HG03039 (cell line): ENCODE results near the gene EDA.
"Not testable (repeated sequence)": the region's sequence is repeated elsewhere in the genome, so short reads cannot be mapped to it uniquely, and the experiment has no call there.

Experiments used
- ATAC-seq: cut with Tn5 transposase; IDR thresholded peaks from one replicate; pipeline ENCODE4 v1.9.1; 2021; ENCODE audit warnings: mild to moderate bottlenecking, moderate library complexity; ENCODE audit not compliant: unreplicated experiment

EDA gene

DNA sequence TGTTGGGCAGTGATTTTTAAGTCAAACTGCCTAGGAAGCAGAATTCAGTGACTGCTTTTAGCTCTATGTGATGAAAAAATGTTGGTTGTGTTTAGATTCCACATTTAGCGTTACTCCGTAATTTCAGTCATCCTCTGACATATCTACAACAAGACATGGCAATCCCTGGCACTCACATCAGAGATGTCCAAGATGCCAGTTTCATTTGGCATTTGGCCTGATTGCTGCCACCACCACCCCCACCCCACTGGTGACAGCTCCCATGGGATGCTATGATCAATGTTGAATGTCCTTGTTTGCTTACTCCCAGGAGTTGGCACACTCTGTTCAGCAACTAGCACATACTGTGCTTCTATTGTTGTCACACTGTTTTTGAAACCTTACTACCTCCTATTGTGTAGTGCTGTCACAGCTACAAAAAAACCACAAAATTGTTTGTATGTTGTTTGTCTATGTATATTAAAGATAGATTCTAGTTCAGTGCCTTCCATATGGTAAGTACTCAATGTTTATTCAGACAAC is 332.4 kb downstream of the EDA start:
- ATAC-seq = no peak

DNA sequence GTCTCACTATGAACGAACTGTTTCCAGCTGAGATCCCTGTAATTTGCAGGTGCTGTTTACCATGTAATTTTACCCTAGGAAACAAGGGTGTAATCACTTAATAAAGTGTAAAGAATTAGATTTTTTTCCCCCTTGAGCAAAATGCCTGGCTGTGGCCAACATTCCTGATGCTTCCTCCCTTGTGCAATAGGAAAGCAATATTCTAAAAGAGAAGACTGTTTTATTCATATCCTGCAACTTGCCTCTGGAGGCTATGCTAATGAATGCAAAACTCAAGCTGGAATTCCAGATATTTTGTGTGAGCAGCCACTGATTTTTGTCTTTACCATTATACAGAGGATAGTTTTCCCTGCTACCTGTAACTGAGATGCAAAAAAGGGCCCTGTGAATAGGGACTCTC is 335.8 kb downstream of the EDA start:
- no peak for ATAC-seq

DNA sequence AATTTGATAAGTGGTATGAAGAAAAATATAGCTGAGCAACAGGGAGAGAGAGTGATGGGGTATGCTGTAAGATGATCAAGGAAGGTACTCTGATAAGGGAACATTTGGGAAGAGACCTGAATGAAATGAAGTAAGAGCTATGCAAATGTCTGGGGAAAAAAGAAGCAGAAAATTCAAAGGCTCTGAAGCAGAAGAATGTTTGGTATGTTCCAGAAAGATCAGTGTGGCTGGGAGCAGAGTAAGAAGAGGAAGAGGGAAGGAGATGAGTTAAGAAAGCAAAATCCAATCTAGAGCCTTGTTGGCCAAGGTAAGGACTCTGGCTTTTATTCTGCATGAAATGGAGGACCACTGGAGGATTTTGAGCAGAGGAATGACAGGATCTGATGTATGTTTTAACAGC is 343.8 kb downstream of the EDA start:
- ATAC-seq = no peak

DNA sequence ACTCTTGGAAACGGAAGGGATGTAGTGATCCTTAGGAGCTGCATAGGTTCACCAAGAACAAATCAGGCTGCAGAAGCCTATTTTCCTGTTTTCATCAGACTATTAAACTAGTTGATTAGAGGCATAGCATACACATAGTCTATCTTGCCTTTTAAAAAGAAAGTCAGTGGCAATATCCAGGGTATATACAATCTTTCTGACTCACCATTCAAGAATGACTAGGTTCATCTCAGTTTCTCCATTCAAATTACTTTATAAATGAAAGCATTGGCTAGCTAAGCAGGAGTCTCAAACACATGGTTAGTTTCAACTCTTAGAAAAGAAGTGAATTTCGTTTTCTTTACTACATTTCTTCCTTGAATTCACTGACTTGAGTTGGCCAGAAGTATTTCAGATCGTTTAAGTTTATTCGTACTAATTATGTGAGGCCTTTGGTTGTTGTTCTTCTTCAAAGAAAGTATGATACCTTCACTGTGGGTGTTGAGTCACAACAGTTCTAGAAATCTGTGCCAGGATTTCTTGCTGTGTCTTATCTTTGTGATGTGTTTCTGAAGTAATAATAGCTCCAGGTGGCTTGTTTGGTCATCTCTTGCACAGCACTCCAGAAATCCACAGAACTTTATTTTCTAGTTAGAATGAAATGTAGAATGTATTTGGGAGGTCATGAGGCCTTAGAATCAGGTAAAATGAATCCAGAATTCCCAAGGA is 345.6 kb downstream of the EDA start:
- ATAC-seq = no peak

DNA sequence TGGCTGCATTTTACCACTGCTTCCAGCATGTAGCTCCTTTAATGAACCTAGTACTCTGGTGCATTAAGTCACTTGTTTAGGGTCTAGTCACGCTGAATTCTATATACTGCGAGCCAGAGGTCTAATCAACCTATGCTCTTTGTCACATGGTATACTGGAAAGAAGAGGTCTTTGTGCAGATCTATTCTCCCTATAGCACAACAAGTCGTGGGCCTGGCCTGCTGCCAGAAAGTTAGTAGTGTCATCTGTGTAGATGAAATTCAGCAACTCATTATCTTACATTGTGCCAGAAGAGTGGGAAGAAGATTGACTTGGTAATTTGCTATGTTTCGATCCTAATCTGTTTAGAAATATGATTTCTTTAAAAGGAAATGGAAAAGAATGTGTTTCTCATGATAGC is 353.0 kb downstream of the EDA start:
- no peak for ATAC-seq

DNA sequence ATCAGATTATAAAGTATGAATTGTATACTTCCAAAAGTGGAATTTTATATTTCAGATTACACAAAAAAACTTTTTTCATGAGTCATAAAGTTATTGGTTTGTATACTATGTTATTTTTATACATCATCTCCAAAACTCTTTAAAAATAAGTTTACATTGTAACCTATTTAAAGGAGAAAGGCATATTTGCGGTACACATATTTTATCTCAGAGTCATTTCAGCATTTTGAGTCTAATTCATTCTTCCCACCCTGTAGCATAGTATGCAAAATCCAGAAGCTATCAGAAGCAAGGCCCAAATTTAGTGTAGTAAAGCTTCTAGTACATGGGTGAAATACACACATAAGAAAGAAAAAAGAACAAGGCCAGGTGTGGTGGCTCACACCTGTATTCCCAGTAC is 353.5 kb downstream of the EDA start:
- no peak for ATAC-seq

DNA sequence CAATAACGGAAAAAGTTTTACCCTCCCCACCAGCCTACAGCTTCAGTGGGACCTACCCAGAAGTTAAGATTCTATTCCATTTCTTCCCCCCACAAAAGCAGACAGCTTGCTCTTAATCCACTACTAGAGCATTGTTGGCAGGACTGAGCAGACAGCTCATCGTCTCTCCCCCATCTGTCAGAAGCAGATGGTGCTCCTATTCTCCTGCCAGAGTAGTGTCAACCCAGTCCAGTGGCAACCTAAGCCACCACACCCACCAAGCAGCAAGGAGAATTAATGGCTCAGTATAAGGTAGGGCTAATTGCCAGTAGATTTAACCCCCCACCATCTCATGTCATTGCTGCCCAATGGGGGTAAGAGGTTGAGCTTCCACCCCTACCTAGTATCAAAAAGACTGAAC is 371.8 kb downstream of the EDA start:
- ATAC-seq = no peak

DNA sequence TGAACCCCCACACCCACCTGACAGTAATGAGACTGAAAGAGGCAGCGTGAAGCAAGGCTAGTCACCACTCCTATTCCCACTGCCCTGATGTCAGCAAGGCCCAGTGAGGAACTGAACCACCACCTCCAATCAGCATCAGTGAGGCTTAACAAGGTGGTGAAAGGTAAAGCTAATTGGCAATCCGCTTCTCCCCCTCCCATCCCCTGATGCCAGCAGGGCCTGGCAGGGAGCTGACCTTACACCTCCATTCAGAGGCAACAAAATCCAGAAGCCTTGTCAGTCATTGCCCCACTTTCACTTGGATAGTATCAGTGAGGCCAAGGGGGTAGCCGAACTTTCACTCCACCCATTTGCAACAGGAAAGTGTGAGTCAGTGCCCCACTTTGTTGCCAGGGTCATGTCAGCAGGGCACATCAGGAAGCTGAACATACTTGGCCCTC is 373.1 kb downstream of the EDA start:
- ATAC-seq = no peak

DNA sequence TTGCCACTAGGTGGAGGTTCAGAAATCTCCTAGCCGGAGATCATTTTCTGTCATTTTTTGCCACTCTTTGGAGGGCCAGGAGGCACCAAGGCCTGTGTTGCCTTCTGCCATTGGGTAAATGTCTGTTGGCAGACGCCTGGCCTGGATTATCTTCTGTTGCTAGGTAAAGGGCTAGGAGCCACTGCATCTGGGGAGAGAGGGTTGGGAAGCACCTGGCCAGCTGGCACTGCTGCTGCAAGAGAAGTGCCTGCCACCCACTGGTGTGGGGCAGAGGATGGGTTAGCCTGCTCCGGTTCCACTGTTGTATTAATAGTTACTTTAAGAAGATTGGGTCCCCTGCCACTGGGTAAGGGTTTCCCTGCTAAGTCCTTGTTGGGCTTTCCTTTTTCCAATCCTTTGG is 375.8 kb downstream of the EDA start:
- ATAC-seq = no peak

DNA sequence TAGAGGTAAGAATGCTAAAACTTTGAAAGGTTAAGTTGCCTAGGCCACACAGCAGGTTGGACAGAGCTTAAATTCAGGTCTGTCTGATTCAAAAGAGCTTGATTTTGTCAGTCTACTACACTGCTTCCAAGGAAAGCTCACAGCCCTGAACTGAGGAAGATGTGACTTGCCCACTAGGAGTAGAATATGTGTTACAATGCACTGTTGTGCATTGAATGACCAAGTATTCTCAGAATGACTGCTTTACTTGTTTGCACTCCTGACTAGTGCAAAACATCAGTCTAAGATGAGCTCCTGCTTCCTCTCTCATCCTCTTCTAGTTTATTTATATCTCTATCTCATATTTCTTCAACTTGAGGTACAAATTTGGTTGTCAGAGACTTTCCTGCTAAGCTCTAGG is 377.6 kb downstream of the EDA start:
- no peak for ATAC-seq

DNA sequence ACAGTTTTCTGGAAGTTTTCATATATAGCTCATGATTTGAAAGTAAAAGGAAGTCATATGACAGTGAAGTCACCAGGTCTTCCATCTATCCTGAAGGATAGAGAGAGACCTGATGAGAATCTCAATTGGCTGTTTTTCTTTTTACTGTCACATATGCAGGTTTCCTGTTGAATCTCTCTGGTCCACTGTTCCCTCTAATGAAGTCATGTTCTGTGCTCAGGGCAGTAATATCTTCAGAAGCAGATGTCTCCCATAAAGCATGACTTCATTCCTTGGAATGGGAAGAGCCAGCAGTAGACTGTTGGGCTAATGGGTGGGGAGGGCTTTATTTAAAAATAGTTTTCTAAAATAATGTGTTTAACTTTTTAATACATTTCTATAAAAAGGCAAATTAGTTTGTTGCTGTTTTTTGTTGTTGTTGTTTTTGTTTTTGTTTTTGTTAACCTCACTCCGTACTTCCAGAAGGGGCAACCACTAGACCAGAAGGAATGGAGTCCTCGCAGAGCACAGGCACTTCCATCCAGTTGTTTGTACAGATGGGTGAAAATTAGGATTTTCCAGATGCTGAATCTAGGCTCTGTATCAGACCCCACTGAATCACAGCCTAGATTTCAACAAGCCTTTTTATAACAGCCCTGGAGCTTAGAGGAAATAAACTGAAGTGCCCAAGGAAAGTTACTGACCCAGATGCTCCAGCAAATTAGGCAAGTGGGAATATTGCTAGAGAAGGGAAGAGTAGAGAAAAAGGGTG is 379.6 kb downstream of the EDA start:
- ATAC-seq = no peak

DNA sequence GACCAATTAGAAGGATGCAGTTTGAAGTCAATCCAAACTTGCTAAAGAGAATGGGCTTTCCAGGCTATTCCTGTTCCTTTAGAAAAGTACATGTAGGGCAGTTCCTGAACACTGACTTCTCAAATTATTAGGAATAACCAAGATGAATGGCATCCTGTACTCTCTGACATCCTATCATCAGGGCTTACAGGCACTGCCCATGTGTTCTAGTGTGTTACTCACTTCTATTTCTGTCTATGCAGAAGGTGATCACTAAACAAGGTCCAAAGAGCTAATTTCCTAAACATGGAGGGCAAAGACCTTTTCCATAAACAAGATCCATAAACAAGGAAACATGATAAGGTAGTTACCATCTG is 380.2 kb downstream of the EDA start:
- no peak for ATAC-seq

DNA sequence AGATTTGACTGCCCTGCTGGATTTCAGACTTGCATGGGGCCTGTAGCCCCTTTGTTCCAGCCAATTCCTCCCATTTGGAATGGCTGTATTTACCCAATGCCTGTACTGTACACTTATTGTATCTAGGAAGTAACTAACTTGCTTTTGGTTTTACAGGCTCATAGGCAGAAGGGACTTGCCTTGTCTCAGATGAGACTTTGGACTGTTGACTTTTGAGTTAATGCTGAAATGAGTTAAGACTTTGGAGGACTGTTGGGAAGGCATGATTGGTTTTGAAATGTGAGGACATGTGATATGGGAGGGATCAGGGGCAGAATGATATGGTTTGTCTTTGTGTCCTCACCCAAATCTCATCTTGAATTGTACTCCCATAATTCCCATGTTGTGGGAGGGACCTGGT is 382.4 kb downstream of the EDA start:
- not testable (repeated sequence) for ATAC-seq

DNA sequence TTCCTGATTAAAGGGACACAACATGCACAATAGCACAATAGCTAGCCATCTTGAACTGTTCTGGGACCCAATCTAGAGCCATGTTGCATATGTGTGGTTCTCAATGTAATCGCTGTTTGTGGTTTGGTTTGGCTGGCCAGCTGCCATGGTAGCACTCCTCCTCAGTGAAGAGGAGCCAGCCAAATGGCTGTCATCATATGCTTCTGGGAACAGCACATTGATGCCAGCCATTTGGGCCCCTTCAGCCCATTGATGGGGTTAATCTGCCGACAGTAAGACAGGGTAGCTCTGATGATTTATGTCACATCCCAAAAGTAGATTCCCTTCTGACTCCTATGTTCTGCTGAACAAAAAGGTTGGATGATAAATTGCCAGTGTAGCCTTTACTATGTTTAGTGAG is 385.4 kb downstream of the EDA start:
- no peak for ATAC-seq

DNA sequence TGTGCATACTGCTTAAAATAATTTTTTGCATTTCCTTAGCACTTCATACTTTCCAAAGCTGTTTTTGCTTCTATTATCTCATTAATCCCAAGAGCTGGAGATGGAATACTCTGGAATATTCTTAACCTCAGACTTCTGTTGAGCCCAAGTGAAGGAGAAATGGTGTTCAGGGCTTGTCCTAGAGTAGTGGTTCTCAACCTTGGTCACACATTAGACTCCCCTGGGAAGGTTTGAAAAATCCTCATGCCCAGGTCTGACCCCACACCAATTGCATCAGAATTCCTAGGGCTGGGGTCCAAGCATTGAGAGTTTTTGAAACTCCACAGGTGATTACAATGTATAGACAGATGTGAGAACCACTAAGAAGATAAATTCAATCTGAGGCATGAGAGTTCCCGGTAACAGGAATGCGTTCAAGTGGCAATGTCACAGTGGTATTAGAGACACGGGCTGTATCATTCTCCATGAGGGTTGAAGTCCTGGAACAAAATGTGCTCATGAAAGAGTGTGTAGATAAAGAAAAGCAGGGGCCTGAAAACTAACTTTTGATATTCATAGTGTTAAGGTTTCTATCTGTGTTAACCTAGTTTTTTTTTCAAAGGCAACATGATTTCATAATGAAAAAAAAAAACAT is 385.9 kb downstream of the EDA start:
- ATAC-seq = no peak

DNA sequence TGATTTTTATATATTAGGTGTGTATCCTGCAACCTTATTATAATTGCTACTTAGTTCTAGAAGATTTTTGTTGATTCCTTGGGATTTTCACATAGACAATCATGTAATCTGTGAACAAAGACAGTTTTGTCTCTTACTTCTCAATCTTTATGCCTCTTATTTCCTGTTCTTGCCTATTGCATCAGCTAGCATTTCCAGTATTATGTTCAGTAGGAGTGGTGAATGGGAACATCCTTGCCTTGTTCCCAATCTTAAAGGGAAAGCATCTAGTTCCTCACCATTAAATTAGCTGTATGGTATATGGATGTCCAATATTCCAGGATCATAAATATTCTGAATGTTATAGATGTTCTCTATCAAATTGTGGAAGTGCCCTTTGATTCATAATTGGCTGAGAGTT is 392.0 kb downstream of the EDA start:
- ATAC-seq = no peak

DNA sequence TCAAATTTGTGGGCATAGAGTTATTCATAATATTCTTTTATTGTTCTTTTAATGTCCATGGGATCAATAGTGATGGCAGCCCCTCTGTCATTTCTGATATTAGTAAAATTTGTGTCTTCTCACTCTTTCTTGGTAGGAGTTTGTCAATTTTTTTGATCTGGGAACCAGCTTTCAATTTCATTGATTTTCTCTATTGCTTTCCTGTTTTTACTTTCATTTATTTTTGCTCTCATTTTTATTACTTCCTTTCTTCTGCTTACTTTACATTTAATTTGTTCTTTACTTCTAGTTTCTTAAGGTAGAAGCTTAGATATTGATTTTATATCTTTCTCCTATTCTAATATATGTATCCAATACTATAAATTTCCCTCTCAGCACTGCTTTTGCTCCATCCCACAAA is 393.1 kb downstream of the EDA start:
- no peak for ATAC-seq

DNA sequence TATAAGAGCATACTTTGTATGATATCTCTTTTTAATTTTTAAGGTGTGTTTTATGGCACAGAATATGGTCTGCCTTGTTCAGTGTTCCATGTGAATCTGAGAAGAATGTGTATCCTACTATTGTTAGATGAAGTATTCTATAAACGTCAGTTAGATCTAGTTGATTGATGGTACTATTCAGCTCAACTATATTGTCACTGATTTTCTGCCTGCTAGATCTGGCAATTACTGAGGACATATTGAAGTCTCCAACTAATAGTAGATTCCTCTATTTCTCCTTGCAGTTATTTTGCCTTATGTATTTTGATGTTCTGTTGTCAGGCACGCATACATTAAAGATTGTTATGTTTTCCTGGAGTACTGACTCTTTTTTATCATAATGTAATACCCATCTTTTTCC is 394.1 kb downstream of the EDA start:
- no peak for ATAC-seq

DNA sequence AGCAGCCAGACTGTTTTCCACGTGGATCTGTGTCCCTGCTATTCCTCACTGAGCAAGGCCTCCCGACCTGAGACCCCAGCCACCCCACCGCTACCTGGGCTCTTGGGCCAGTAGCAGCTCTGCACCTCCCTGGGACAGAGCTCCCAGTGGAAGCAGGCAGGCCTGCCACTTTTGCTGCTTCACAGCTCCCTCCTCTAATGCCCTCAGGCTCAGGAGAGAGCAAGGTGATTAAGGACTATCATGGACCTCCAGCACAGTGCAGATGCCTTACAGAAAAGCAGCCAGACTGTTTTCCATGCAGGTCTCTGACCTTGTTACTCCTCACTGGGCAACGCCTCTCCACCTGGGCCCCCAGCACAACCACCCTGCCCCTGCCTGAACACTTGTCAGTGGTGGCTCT is 396.8 kb downstream of the EDA start:
- no peak for ATAC-seq

DNA sequence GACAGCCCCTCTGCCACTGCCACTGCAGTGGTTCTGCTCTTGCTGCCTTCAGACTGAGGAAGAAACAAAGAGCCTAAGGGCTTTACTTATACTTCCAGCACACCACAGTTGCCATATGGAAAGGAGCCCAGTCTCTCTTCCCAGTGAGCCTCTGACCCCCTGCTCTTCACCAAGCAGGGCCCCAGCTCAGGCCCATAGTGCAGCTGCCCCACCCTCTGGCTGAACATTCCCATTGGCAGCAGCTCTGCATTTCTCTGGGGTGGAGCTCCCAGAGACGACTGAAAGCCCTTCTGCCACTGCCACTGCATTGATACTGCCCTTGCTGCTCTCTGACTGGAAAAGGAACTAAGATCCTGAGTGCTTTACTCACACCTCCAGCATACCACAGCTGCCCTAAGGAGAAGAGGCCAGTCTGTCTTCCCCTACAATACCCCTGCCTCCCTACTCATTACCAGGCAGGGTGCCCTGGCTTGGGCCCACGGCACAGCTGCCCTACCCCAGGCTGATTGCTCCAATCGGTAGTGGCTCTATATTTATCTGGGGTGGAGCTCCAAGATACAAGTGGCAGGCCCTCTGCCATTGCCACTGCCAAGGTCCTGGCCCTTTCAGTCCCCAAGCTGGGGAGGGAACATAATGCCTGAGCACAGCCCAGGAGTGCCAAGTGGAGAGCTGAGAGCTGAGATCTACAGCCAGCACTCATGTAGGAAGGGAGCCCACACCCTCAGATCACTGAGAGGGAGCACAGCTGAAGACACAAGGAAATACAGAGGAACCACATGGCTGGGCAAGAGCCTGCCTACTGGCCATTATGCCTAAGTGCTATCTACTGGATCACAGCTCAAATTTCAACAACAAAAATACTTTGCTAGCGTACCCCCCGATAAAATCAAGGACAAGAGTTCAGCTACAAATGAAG is 397.8 kb downstream of the EDA start:
- ATAC-seq = no peak

DNA sequence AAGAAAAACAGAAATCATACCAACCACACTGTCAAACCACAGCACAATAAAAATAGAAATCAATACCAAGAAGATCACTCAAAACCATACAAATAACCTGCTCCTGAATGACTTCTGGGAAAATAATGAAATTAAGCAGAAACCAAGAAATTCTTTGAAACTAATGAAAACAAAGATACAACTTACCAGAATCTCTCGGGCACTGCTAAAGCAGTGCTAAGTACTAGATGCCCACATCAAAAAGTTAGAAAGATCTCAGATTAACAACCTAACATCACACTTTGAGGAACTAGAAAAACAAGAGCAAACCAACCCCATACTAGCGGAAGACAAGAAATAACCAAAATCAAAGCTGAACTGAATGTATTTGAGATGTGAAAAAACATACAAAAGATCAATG is 400.6 kb downstream of the EDA start:
- ATAC-seq = no peak
